ENCODE measurements around the gene RNF121.

Gene RNF121

DNA sequence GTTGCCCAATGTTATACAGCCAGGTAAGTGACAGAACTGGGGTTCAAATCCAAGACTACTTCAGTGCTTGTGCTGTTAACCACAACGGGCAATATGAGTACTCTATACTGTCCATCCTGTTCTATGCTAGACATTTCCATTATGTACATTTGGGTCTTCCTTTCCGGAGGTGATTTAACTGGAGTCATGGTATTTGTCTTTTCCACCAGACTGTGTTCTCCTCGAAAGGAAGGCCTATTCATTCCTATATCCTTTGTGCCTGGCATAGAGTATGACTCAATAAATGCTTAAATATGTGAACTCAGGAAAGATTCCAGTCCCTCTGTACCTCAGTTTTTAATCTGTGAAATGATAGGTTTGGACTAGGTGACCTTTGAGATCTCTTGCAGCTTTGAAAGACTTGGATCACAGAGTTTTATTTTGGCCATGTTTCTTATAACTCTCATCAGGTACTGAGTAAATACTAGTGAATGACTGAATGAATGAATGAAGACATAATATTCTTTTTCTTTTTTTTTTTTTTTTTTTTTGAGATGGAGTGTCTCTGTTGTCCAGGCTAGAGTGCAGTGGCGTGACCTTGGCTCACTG lies 6.6 kb downstream of the RNF121 start:
- DNase-seq (ENCODE audit: low spot score): no peak

- no peak for DNase-seq (ENCODE audit: low spot score)
Measured at GRCh38 chr11:71936825-71937224, 8.0 kb downstream of the RNF121 start.

- no peak for DNase-seq (ENCODE audit: low spot score)
Measured at GRCh38 chr11:71937826-71938225, 9.0 kb downstream of the RNF121 start.

GRCh38 chr11:71940561-71941219 lies 11.8 kb downstream of the RNF121 start:
- DNase-seq (ENCODE audit: low spot score): no peak

DNA sequence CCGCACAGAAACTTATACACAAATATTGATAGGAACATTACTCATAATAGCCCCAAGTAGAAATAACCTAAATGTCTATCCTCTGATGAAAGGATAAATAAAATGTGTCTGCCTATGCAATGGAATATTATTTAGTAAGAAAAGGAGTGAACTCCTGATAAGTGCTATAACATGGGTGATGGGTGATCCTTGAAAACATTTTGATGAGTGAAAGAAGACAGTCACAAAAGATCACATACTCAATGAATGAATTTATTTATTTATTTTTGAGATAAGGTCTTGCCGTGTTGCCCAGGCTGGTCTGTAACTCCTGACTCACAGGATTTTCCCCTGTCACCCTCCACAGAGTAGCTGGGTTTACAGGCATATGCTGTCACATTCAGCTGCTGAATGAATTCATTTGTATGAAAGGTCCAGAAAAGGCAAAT lies 17.3 kb downstream of the RNF121 start:
- DNase-seq (ENCODE audit: low spot score): no peak

DNA sequence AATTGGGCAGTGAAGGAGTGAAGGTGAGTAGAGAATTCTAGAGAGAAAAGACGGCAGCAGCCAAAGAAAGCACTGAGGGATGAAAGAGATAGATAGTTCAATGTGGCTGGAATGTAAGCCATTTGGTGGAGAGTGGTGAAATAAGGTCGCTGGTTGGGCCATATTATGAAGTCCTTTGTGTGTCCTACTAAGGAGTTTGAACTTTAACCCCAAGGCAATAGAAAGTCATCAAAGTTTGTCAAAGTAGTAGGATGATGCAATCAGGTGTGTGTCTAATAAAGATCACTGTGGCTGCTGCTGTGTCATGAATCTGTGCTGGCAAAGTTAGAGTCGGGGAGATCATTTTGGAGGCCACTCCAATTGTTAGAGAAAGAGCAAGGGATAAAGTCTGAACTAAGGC lies 18.7 kb downstream of the RNF121 start:
- DNase-seq (ENCODE audit: low spot score): no peak

DNA sequence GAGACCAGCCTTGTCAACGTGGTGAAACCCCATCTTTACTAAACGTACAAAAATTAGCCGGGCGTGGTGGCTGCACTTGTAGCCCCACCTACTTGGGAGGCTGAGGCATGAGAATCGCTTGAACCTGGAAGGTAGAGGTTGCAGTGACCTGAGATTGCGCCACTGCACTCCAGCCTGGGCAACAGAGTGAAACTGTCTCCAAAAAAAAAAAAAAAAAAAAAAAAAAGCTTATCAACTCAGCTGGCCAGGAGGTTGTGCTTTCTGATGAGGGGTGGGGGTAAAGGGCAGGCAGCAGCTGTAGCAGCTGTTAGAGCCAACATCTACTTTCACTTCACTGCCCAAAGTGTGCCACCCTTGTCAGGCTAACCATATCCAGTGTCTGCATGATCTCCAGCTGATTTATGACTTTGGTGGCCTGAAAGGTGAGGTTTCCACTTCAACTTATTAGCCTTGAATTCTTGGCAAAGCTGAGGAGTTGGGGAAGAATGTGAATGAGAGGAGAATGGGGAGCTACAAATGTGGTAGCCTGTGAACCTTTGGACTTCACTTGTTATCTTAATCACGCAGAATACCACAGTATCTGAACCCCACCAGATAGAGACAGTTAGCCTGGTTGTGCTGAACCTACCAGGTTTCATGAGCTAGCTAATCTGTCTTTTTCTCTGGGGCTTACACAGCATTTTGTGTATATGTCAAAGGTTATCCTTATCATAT lies 19.6 kb downstream of the RNF121 start:
- no peak for DNase-seq (ENCODE audit: low spot score)

GRCh38 chr11:71949034-71949433 lies 20.2 kb downstream of the RNF121 start:
- no peak for DNase-seq (ENCODE audit: low spot score)

DNA sequence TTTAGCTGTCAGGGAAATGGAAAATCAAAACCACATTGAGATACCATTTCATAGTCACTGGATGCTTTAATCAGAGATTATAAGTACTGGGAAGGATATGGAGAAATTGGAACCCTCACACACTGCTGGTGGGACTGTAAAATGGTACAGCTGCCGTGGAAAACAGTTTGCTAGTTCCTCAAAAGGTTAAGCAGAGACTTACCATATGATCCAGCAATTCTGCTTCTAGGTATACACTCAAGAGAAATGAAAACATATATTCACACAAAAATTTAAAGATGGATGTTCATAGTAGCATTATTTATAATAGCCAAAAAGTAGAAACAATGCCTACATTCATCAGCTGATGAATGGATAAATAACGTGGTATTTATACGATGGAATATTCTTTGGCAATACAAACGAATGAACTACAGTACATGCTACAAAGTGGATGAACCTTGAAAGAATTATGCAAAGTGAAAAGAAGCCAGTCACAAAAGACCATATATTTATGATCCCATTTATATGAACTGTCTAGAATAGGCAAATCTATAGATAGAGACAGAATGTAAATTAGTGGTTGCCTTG lies 23.0 kb downstream of the RNF121 start:
- no peak for DNase-seq (ENCODE audit: low spot score)

DNA sequence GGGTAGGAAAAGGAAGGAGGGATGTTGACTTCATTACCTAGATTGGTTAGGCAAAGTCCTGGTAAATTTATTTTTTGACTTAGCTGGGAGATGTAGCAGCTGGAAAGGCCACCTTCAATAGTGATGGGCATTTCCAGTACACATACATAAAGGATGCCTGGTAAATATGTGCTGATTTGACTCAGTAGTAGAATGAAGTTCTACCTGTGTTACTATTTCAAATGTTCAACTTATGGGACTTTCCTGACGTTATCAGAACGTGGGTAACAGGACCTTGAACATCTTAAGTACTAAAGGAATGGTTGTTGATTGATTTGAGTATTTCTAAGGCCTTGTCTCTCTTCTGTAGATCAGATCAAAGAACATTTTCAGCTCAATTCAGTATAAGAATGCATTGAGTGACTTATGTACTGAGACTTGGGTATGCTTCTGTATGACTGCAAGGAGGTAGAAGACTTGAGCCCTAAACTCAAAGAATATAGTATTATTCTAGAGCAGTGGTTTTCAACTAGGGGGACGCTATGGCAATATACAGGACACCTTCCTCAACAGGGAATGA lies 27.1 kb downstream of the RNF121 start:
- DNase-seq (ENCODE audit: low spot score): no peak

- DNase-seq (ENCODE audit: low spot score): no peak
Measured at GRCh38 chr11:71962428-71963038, 33.7 kb downstream of the RNF121 start.

DNA sequence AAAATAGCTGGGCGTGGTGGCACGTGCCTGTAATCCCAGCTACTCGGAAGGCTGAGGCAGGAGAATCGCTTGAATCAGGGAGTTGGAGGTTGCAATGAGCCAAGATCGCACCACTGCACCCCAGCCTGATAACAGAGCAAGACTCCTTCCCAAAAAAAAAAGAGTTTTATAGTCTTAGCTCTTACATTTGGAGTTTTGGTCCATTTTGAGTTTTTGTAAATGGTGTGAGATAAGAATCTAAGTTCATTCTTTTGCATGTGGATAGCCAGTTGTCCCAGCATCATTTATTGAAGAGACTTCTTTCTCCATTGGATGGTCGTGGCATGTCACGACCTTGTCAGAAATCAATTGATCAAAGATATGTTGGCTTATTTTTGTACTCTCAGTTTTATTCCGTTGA lies 34.6 kb downstream of the RNF121 start:
- DNase-seq (ENCODE audit: low spot score): no peak

GRCh38 chr11:71964641-71965040 lies 35.8 kb downstream of the RNF121 start:
- no peak for DNase-seq (ENCODE audit: low spot score)

DNA sequence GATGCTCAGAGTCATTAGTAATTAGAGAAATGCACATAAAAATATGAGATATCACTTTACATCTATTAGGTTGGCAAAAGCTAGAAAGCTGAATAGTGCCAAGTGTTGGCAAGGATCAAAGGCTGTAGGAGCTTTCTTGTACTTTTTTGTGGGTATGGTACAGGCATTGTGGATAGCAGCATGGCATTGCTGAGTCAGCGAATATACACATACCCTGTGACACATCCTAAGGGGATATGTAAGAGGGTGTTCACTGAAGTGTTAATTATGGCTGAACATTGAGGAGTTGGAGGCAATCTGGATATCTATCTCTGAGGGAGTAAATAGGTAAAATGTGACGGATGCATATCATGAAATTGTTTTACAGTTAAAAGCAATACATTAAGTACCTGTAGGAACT lies 42.8 kb downstream of the RNF121 start:
- DNase-seq (ENCODE audit: low spot score): no peak

- no peak for DNase-seq (ENCODE audit: low spot score)
Measured at GRCh38 chr11:71976551-71976950, 47.7 kb downstream of the RNF121 start.

DNA sequence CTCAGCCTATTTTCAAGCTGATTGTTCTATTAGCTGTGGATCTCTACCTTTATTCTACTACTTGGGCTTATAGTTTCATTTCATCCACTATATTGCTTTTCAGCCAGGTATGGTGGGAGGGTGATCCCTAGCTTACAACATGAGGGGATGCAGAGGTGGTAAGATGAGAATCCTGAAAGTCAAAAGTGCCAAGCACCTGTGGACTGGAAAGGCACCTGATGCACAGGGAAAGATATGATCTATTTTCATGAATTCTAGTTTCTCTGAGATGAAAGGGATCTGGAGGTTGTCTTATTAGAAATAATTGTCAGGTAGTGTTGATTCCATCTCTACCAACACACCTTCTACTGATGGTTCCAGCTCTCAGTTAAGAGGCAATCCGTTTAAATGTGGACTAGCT lies 48.2 kb downstream of the RNF121 start:
- DNase-seq (ENCODE audit: low spot score): no peak

DNA sequence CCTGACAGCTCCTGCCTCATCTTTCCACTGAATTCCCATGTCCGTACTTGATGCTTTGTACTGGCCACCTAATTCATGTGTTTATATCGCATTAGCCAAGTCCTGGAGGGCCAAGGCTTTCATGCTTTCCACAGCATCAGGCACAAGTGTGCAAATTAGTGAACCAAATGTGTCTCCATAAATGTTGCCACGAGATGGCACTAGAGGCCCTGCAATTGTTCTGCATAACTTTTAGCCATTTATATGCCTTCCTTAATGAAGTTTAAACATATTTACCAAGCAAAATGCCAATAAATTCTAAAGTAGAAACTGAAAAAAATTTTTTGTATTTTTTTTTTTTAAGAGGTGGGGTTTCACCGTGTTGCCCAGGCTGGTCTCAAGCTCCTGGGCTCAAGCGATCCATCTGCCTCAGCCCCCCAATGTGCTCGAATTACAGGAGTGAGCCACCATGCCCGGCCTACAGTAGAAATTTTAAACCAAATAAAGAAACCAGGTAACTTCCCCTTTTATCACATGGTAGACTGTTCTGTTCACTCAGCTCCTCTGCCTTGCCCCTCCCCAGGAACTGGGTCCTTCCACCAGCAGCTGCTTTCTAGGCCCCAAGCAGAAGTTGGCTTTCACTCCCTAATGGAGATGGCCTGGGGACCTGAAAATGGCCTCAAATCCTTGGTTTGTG lies 49.0 kb downstream of the RNF121 start:
- peak; percentile 42 for DNase-seq (ENCODE audit: low spot score)

DNA sequence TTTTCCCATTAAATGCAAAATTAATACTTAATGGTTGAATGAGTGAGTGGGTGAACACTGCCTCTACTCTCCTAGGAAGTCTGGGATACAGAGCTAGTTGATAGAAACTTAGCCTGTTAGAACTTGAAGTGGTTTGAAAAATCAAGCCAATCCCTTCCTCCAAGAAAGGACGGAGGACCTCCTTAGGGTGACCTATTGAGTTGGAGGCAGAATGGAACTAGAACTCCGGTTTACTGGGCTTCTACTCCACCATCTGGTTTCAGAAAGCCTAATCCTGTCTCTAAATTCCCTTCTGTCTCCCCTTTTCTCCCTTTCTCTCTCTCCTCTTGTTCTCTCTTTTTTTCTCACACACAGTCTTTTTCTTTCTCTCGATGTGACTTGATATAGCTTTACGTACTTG lies 50.2 kb downstream of the RNF121 start:
- no peak for DNase-seq (ENCODE audit: low spot score)

DNA sequence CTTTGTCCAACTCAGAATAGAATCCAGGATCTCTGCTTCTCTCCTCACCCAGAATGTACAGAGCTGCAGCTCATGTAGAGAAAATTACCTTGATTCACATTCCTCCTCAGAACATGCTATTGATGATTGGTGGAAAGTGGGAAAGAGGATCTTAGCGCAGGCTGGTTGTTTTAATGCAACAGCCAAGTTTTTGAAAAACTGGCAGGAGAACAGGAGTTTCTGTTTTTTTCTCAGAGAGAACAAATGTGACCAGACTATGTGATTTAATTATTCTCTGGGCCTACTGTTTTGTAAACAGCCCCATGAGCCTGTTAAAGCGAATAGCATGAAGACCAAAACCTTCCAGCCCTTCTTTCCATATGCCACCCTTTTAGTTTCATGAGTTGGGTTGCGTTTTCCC lies 50.8 kb downstream of the RNF121 start:
- DNase-seq (ENCODE audit: low spot score): no peak

DNA sequence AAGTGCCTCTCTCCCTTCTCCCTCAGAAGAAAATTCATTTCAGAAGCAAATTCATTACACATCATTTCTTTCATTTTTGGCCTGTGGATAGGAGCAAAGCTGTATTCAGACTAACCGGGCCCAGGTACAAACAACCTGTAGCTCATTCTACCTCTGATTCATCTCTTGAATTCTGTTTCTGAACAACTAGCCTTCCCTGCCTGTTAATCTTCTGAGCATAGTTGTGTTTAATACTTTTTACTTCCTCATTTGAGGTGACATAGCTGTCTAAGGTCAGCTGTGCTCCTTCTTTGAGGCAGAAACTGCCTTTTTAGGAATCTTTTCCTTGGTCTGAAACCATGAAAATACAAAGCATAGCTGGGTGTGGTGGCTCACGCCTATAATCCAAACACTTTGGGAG lies 57.3 kb downstream of the RNF121 start:
- DNase-seq (ENCODE audit: low spot score): no peak

- DNase-seq (ENCODE audit: low spot score): no peak
Measured at GRCh38 chr11:71987521-71987920, 58.7 kb downstream of the RNF121 start.

GRCh38 chr11:71988050-71988449 lies 59.2 kb downstream of the RNF121 start:
- DNase-seq (ENCODE audit: low spot score): no peak

Measured in CD4-positive, alpha-beta T cell treated with Interleukin-6 at 100 ng/mL for 8 hours (primary cell).